ENCODE measurements around the gene MRC1. TPM values are rescaled to one million over a fixed set of nuclear protein-coding genes. Genes with fewer than 3 reads are reported as not detected.

Gene MRC1
- total and polyA plus RNA-seq, 9 of the 15 experiments (the other 6 are each of a cell fraction or from before 2014, with no cell fraction given): 0.01 to 0.20 (median 0.03) TPM; not detected in 5

DNA sequence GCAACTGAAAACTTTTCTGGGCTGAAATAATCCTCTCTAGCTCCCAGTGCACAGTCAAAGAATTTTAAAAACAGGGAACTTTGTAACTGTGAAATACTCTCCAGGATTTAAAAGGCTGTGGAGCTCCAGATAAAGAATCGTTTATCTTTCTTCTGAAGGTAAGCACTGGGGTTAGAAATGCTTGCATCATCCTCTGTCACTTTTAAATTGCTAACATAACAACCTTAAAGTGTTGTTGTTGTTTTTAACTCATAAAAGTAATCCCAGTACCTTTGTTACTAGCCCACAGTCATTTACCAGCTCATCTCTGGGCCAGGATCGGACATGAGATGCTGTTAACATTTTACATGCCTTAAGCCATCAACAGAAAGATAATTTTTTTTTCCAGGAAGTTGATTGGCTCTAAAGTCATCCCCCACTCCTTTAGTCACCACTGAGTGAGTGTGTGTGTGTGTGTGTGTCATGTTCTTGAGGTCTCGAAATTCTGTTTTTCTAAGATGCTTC, 142.8 kb downstream of the MRC1 start, which contains the start of gene SLC39A12 (continued):
- no peak for TF ChIP-seq MYBL2 (IDR thresholded peaks at IDR 0.05; ENCODE audit: low read depth)
- TF ChIP-seq MYBL2 (CRISPR knock-in tag; IDR thresholded peaks at IDR 0.05; ENCODE audit: borderline replicate concordance): no peak
- no peak for TF ChIP-seq FOS (IDR thresholded peaks at IDR 0.05; ENCODE audit: extremely low read depth, insufficient read length)
- no peak for TF ChIP-seq HNRNPL (IDR thresholded peaks at IDR 0.05; ENCODE audit: low read depth, low read length)
- TF ChIP-seq EP300 (IDR thresholded peaks at IDR 0.05; ENCODE audit: low read length): peak; percentile 18; the same call in 1 of the 2 replicates
- TF ChIP-seq REST (IDR thresholded peaks at IDR 0.05; ENCODE audit: borderline replicate concordance): no peak
- no peak for TF ChIP-seq REST (CRISPR knock-in tag; IDR thresholded peaks at IDR 0.05; ENCODE audit: low read depth)
- no peak for TF ChIP-seq NFIC (IDR thresholded peaks at IDR 0.05)
- TF ChIP-seq, protein P1, sequence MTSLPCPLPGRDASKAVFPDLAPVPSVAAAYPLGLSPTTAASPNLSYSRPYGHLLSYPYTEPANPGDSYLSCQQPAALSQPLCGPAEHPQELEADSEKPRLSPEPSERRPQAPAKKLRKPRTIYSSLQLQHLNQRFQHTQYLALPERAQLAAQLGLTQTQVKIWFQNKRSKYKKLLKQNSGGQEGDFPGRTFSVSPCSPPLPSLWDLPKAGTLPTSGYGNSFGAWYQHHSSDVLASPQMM (CRISPR knock-in tag; IDR thresholded peaks at IDR 0.05): no peak
- peak; percentile 67; the same call in 1 of the 2 replicates for TF ChIP-seq ATF4 (CRISPR knock-in tag; IDR thresholded peaks at IDR 0.05)
- TF ChIP-seq LARP7 (IDR thresholded peaks at IDR 0.05): no peak
- no peak for TF ChIP-seq CTCFL (IDR thresholded peaks at IDR 0.05; ENCODE audit: borderline replicate concordance, insufficient read depth, low read depth, low read length, poor library complexity, severe bottlenecking)
- no peak for TF ChIP-seq ETV5 (CRISPR knock-in tag; IDR thresholded peaks at IDR 0.05; ENCODE audit: low read depth)
- no peak for TF ChIP-seq KHSRP (IDR thresholded peaks at IDR 0.05)
- TF ChIP-seq FOXA3 (CRISPR knock-in tag; conservative IDR thresholded peaks at IDR 0.05 in 1 of 2, IDR thresholded peaks at IDR 0.05 in 1 of 2): no peak
- TF ChIP-seq KLF13 (tag; IDR thresholded peaks at IDR 0.05; ENCODE audit: borderline replicate concordance, low read depth): no peak
- TF ChIP-seq ZNF75A (CRISPR knock-in tag; IDR thresholded peaks at IDR 0.05): no peak
- no peak for TF ChIP-seq FOXP1 (CRISPR knock-in tag; IDR thresholded peaks at IDR 0.05)
- TF ChIP-seq ZNF165 (CRISPR knock-in tag; IDR thresholded peaks at IDR 0.05; ENCODE audit: borderline replicate concordance): no peak

Measured in K562 (cell line).